Measurements from ENCODE around the gene SLC6A7.

The SLC6A7 gene

GRCh38 chr5:150256410-150257064 lies 66.7 kb downstream of the SLC6A7 start:
- no peak overlapping the region for H3K27ac Mint-ChIP-seq
- no peaks in the 10 kb centered on the region for H3K9me3 Mint-ChIP-seq
- ATAC-seq (no peak), DNase-seq (ENCODE audit: low spot score in 2 of 2) (no peak)
- H3K4me3 Mint-ChIP-seq, result no peak overlapping the region
- H3K4me1 Mint-ChIP-seq, result no peaks in the 10 kb centered on the region
- H3K36me3 Mint-ChIP-seq, result no peaks in the 10 kb centered on the region

GRCh38 chr5:150257424-150257823 lies 67.6 kb downstream of the SLC6A7 start:
- Mint-ChIP-seq H3K4me1 (no peaks in the 10 kb centered on the region), H3K4me3 (no peak overlapping the region), H3K36me3 (no peaks in the 10 kb centered on the region), H3K27ac (no peak overlapping the region), H3K9me3 (no peaks in the 10 kb centered on the region)
- DNase-seq (ENCODE audit: low spot score in 2 of 2) (no peak), ATAC-seq (no peak)

DNA sequence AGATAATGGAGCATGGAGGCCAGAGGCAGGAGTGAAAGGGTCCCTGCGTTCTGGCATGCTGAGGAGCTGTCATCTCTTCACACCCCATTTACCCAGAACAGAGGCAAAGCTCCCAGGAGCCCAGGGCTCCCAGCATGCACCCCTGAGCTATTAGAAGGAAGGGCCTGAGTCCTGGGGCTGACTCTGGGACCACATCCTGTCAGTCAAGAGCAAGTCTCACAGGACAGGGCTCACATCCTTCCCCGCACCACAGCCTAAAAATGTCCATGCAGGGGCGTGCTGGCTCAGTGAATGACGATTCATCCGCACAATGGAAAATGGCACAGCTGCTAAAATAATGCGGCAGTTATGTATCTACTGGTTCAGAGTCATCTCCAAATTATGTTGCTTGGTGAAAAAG lies 68.3 kb downstream of the SLC6A7 start:
- Mint-ChIP-seq H3K4me3 (no peak overlapping the region), H3K27ac (no peak overlapping the region), H3K9me3 (no peaks in the 10 kb centered on the region), H3K4me1 (no peaks in the 10 kb centered on the region), H3K36me3 (no peaks in the 10 kb centered on the region)
- DNase-seq (ENCODE audit: low spot score in 2 of 2) (no peak), ATAC-seq (no peak)
